Stimulated activated CD4-positive, alpha-beta T cell treated with anti-CD3 and anti-CD28 coated beads, Interleukin-15, amount 100 ng/mL, for 24 hours (primary cell): ENCODE measurements around the gene MAGI1.

ENCODE experiments used
- DNase-seq: peaks from one replicate; pipeline ENCODE4 v3.0.0-alpha.2; 2020

The MAGI1 gene

DNA sequence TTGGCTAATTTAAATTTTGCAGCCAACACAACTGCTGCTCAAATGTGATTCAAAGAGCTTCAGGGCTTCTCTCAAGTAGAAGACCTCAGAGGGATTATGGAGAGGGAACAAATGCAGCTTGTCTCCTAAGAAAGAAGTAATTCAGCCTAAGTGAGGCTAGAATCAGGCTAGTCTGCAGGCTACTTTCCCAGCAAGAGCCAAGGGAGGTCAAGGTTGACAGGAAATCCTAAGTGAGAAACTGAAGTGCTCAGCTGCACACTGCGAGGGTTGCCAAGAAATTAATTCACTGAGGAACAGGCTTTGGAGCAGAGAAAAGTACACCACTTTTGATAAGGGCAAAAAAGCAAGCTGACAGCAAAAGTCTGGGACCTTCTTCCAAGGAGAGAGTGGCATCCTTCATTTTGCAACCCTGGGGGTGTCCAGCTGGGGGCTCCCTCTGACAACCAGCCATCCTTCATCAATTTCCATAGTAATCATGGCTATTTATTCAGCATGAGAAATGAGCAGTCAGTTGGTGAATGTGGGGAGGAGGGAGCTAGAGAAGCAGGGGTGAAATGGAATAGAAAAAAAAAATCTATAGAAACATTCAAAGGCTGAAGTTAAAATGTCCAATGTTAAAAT lies 704.6 kb downstream of the MAGI1 start:
- DNase-seq, result no peak

GRCh38 chr3:65331730-65332129 lies 707.0 kb downstream of the MAGI1 start:
- no peak for DNase-seq

- no peak for DNase-seq
Observed at GRCh38 chr3:65330072-65330471, 708.6 kb downstream of the MAGI1 start.

- no peak for DNase-seq
Observed at GRCh38 chr3:65328148-65328547, 710.6 kb downstream of the MAGI1 start.

- no peak for DNase-seq
Observed at GRCh38 chr3:65326574-65326973, 712.1 kb downstream of the MAGI1 start.

GRCh38 chr3:65322910-65323309 lies 715.8 kb downstream of the MAGI1 start:
- DNase-seq, result no peak

DNA sequence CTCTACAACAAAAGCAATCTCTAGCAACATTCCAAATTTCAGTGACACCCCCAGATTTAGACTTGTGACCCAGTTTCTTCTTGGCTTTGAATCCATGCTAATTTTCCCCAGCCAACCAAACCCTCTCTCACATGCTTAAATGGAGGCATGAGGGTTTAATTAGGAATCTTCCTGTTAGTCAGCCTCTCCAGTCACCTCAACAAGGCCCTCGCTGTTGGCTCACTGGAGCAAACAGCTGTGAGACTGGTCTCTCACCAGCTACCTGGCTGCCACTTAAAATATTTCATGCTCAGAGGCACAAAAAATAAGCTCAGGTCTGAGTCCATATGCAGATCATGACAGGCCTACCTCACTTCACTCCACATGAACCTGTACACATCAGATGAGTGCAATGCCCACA lies 720.5 kb downstream of the MAGI1 start:
- DNase-seq, result no peak

- DNase-seq, result no peak
Observed at GRCh38 chr3:65314916-65315315, 723.8 kb downstream of the MAGI1 start.

GRCh38 chr3:65314269-65314668 lies 724.4 kb downstream of the MAGI1 start:
- DNase-seq, result no peak

GRCh38 chr3:65313666-65314065 lies 725.1 kb downstream of the MAGI1 start:
- DNase-seq, result no peak

DNA sequence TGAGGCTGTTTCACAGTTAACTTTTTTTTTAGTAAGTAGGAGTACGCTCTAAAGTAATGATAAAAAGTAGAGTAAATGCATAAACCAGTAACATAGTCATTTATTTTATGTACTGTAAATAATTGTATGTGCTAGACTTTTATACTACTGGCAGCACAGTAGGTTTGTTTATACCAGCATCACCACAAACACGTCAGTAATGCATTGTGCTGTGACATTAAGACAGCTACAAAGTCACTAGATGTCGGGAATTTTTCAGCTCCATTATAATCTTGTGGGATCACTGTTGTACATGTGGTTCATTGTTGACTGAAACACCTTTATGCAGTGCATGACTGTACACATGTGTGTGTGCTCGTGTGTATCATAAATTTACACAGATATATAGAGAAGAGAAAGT lies 732.9 kb downstream of the MAGI1 start:
- DNase-seq, result no peak
